CD4-positive, alpha-beta T cell treated with Interleukin-21 for 1 hour (primary cell): ENCODE results near the gene IL17RC.
"Not testable (repeated sequence)": the region's sequence is repeated elsewhere in the genome, so short reads cannot be mapped to it uniquely, and the experiment has no call there.

Experiments used
- DNase-seq: peaks from one replicate; pipeline ENCODE4 v3.0.0-alpha.2; 2020

The IL17RC gene

DNA sequence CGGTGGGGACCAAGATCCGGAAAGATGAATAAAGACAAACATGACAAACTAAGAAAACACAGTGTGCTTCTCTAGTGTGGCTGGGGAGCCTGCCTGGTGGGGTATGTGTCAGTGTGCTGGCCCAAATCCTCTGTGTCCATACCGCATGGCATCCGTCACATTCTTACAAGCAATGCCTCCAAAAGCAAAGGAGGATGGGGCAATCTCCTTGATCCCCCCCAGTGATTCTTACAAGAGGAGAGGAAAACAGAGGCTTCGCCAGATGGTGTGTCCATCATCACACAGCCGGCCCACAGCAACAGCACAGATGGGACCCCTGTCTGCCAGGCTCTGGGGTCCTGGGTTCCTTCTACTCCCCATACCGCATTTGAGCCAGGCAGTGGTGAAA lies 558 bp upstream of the IL17RC start:
- DNase-seq, result no peak

GRCh38 chr3:9917820-9918219 lies 922 bp downstream of the IL17RC start:
- DNase-seq, result no peak

- DNase-seq, result no peak
Observed at GRCh38 chr3:9918261-9919038, 1.6 kb downstream of the IL17RC start.

- no peak for DNase-seq
Observed at GRCh38 chr3:9928158-9928557, 11.3 kb downstream of the IL17RC start.

- no peak for DNase-seq
Observed at GRCh38 chr3:9930804-9931418, 14.0 kb downstream of the IL17RC start.

- DNase-seq, result no peak
Observed at GRCh38 chr3:9932535-9932842, 15.6 kb downstream of the IL17RC start.

GRCh38 chr3:9932843-9933560 lies 16.1 kb downstream of the IL17RC start:
- peak; percentile 90 for DNase-seq

DNA sequence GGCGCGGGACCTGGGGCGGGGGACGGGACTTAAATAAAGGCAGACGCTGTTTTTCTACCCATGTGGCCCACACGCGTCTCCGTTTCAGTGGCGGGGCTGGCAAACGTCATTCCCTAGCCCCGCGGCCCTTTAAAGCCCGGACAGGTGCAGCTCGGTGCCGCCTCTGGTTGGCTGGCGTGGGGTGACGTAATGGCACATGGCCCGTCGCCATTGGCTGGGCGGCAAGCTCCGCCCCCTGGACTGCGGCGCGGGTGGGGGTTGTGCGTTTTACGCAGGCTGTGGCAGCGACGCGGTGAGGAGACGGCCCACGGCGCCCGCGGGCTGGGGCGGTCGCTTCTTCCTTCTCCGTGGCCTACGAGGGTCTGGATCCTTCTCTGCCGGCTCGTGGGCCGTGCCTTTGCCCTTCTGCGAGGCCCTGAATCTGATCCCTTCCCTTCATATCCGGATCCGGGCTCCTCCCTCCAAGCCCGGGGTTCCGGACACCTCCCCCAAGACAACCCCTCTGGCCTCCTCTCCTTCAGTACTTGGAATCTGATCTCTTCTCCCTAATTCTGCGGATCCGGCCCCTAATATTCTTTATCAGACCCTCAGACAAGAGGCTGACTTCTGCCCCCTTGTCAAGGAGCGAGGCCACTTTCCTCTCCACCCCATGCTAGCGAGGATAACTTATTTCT lies 16.8 kb downstream of the IL17RC start, which contains the start of gene CRELD1:
TSS of gene CRELD1 (plus strand) at position 274 of the 674 bp plus-strand sequence. CDS start 605 bp downstream, outside the sequence.
- DNase-seq, result peak; percentile 98

GRCh38 chr3:9934235-9934621 lies 17.3 kb downstream of the IL17RC start:
- DNase-seq, result peak; percentile 57

GRCh38 chr3:9934993-9935392 lies 18.1 kb downstream of the IL17RC start:
- DNase-seq, result no peak

DNA sequence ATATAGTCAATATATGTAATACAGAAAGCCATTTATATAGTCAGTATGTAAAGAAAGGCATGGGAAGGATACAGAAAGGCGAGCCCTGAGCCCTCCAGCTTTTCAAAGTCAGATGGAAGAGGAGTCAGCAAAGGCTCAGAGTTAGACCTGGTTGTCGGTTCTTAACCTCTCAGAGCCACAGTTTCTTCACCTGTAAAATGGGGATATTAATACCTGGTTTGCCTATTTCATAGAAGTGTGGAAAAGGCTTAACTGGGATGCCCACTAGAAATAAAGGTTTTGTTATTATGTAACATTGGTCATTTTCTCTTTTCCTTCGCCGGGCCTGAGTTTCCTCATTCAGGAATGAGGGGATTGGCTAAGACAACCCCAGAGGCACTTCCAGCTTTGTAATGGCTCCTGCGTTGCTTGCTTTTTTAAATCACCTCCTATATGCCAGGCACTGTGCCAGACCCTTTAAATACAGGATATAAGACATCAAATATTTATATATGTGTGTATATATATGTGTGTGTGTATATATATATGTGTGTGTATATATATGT lies 19.1 kb downstream of the IL17RC start:
- DNase-seq, result no peak

DNA sequence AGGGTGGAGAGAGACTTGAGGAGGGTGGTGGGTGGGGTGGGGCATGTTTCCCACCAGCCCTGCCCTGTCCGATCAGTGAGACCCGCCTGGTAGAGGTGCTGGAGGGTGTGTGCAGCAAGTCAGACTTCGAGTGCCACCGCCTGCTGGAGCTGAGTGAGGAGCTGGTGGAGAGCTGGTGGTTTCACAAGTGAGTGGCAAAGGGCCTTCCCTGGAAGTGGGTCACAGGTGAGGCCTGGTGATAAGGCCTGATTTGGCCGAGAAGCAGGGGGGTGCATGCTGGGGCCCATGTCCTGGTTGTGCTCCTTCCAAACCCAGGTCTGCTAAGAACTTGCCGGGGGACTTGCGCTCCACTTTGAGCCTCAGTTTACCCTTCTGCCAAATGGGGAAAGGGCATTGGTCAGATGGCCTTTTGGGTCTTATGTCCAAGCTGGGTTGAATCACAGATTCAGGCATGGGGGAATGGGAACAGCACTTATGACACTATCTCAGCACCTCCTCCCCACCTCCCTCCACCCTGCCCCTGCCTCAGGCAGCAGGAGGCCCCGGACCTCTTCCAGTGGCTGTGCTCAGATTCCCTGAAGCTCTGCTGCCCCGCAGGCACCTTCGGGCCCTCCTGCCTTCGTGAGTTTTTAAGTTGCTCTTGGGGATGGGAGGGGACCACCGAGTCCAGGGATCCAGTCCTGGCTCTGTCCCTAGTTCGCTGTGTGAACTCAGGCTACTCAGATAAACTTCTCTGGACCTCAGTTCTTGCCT lies 20.8 kb downstream of the IL17RC start:
- DNase-seq, result no peak

- DNase-seq, result no peak
Observed at GRCh38 chr3:9938966-9939365, 22.1 kb downstream of the IL17RC start.

- not testable (repeated sequence) for DNase-seq
Observed at GRCh38 chr3:9939906-9940305, 23.0 kb downstream of the IL17RC start.

- DNase-seq, result no peak
Observed at GRCh38 chr3:9940746-9941145, 23.8 kb downstream of the IL17RC start.

DNA sequence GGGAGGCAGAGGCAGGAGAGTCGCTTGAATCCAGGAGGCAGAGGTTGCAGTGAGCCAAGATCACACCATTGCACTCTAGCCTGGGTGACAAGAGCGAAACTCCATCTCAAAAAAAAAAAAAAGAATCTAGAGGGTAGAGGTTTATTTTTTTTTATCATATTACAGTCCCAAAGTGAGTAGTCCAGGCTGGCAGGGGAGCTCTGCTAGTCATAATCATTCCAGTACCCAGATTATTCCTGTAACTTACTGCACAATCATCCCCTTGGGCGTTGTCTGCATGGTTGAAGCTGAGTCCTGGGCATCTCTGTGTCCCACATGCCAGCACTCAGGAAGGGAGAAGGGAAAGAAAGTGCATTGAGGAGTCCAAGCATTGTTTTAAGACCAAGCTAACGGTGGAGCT lies 25.3 kb downstream of the IL17RC start:
- DNase-seq, result no peak

- DNase-seq, result no peak
Observed at GRCh38 chr3:9942934-9943690, 26.2 kb downstream of the IL17RC start.

DNA sequence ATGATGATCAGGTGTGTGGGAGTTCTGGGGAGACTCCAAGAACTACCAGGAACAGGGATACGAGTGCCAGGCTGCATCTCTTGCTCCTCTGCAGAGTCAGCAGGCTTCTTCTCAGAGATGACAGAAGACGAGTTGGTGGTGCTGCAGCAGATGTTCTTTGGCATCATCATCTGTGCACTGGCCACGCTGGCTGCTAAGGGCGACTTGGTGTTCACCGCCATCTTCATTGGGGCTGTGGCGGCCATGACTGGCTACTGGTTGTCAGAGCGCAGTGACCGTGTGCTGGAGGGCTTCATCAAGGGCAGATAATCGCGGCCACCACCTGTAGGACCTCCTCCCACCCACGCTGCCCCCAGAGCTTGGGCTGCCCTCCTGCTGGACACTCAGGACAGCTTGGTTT lies 27.4 kb downstream of the IL17RC start:
- no peak for DNase-seq

- DNase-seq, result no peak
Observed at GRCh38 chr3:9945358-9945757, 28.5 kb downstream of the IL17RC start.

DNA sequence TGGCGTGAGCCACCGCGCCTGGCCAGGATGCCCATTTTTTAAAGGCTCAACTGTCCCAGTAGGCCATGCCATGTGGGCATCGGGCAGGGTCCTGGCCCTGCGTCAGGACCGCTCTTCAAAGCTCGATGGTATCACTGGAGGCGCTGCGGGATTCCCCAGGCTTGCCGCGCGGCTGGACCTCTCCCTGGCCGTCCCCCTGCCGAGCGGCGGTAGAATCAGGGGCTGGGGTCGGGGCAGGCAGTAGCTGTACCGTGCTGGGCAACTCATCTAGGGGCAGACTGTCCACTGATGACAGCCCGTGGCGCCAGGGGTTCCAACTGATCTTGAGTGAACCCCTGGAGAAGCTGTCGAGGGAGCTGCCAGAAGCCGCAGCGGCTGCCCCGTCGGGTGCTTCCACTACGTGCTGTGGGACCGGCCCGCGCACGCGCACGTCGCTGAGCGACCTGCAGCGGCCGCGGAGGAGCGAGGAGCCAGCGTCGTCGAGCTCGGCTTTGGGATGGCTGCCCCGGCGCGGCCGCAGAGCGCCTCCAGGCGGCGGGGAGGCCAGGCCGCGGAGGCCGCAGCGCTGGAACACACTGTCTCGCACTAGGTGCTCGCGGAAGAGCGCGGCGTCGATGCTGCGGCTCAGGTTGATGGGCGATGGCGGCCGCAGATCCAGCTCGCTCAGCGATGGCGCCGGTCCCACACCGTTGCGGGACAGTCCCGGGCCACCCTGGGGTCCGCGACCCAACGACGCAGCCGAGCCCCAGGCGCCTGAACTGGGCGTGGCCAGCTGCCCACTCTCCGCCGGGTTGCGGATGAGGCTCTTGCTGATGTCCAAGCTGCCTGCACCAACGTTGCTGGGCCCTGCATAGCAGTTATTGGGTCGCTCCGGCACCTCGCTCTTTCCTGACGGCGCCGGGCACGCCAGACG lies 29.5 kb downstream of the IL17RC start:
- DNase-seq, result peak; percentile 86
